HG02973 (cell line): Measurements from ENCODE around the gene SIVA1.

ENCODE experiments used
- ATAC-seq: cut with Tn5 transposase; IDR thresholded peaks from one replicate; pipeline ENCODE4 v1.9.1; 2021; ENCODE audit warnings: moderate library complexity; ENCODE audit not compliant: unreplicated experiment

SIVA1 gene

GRCh38 chr14:104783484-104784217, 30.7 kb downstream of the SIVA1 start:
- no peak for ATAC-seq

- no peak for ATAC-seq
Observed at GRCh38 chr14:104784218-104784568, 31.2 kb downstream of the SIVA1 start.

GRCh38 chr14:104784846-104785707, 32.1 kb downstream of the SIVA1 start:
- no peak for ATAC-seq

GRCh38 chr14:104785708-104786080, 32.7 kb downstream of the SIVA1 start:
- no peak for ATAC-seq

- no peak for ATAC-seq
Observed at GRCh38 chr14:104786091-104786586, 33.2 kb downstream of the SIVA1 start.

- ATAC-seq = no peak
Observed at GRCh38 chr14:104786726-104787675, 34.1 kb downstream of the SIVA1 start.

GRCh38 chr14:104787736-104788135, 34.8 kb downstream of the SIVA1 start:
- ATAC-seq = no peak

- ATAC-seq = no peak
Observed at GRCh38 chr14:104788161-104788818, 35.3 kb downstream of the SIVA1 start.

- ATAC-seq = no peak
Observed at GRCh38 chr14:104788873-104789663, 36.1 kb downstream of the SIVA1 start.

- ATAC-seq = no peak
Observed at GRCh38 chr14:104789752-104790743, 37.1 kb downstream of the SIVA1 start.

- no peak for ATAC-seq
Observed at GRCh38 chr14:104791425-104791824, 38.5 kb downstream of the SIVA1 start.

- ATAC-seq = no peak
Observed at GRCh38 chr14:104792101-104792884, 39.3 kb downstream of the SIVA1 start.

- ATAC-seq = no peak
Observed at GRCh38 chr14:104792945-104793702, 40.2 kb downstream of the SIVA1 start.

- no peak for ATAC-seq
Observed at GRCh38 chr14:104793703-104793959, 40.7 kb downstream of the SIVA1 start.

- no peak for ATAC-seq
Observed at GRCh38 chr14:104794099-104794498, 41.2 kb downstream of the SIVA1 start.

GRCh38 chr14:104794631-104794992, 41.7 kb downstream of the SIVA1 start:
- no peak for ATAC-seq
